ENCODE measurements around the gene DYNLT5. TPM values are rescaled to one million over a fixed set of nuclear protein-coding genes. Genes with fewer than 3 reads are reported as not detected.

DYNLT5 gene
- total and polyA plus RNA-seq, 4 donors, result 0.23 to 10.3 (median 3.3) TPM; not detected in 1

Other genes starting within 250 kb of the DYNLT5 start
- gene SGIP1, start 218.3 kb upstream of the DYNLT5 start, total RNA-seq, result 10 to 100 TPM; 51.8 to 73.2 TPM
- 10 to 100 TPM; 10.9 to 64.8 TPM for gene SGIP1, start 218.3 kb upstream of the DYNLT5 start, polyA plus RNA-seq
- gene INSL5, start 48.8 kb downstream of the DYNLT5 start, total RNA-seq, result not detected
- gene INSL5, start 48.8 kb downstream of the DYNLT5 start, polyA plus RNA-seq, result not detected
- 10 to 100 TPM; 20.8 to 24.2 TPM for gene DNAI4, start 172.4 kb downstream of the DYNLT5 start, total RNA-seq
- gene DNAI4, start 172.4 kb downstream of the DYNLT5 start, polyA plus RNA-seq, result 1 to 10 TPM in 1 of 2 donors, under 1 TPM in 1; 0.63 to 2.9 TPM
- gene MIER1, start 172.5 kb downstream of the DYNLT5 start, total RNA-seq, result 10 to 100 TPM; 54.6 to 55.7 TPM
- gene MIER1, start 172.5 kb downstream of the DYNLT5 start, polyA plus RNA-seq, result 10 to 100 TPM; 20.1 to 33.9 TPM